ENCODE measurements around the gene HDAC4.

DNA sequence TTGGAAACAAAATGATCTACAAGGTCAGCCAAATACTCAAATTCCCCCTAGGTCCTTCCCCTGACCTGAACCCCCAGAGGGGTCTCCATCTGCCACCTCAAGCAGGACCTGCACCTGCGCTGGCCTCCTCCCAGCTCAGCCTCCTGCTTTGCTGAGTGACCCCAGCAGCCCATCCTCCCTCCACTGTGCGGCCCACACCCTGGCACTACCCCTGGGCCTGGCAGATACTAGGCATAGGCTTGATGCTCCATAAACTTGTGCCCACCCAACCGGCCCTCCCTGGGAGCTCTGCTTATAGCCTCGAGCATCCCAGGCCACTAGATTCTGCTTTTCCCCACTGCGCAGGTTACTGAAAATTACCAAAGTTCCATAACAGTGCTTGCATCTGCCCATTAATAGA is 156.2 kb downstream of the HDAC4 start:
- TF ChIP-seq, protein P1, sequence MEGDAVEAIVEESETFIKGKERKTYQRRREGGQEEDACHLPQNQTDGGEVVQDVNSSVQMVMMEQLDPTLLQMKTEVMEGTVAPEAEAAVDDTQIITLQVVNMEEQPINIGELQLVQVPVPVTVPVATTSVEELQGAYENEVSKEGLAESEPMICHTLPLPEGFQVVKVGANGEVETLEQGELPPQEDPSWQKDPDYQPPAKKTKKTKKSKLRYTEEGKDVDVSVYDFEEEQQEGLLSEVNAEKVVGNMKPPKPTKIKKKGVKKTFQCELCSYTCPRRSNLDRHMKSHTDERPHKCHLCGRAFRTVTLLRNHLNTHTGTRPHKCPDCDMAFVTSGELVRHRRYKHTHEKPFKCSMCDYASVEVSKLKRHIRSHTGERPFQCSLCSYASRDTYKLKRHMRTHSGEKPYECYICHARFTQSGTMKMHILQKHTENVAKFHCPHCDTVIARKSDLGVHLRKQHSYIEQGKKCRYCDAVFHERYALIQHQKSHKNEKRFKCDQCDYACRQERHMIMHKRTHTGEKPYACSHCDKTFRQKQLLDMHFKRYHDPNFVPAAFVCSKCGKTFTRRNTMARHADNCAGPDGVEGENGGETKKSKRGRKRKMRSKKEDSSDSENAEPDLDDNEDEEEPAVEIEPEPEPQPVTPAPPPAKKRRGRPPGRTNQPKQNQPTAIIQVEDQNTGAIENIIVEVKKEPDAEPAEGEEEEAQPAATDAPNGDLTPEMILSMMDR (IDR thresholded peaks at IDR 0.05): no peak
- TF ChIP-seq ZFX (IDR thresholded peaks at IDR 0.05; ENCODE audit: borderline replicate concordance): no peak

All from 22Rv1 (cell line).